Activated CD8-positive, alpha-beta memory T cell treated with anti-CD3 and anti-CD28 coated beads, Interleukin-2, amount 50 U/mL, for 24 hours (primary cell): ENCODE measurements around the gene PKN2.
"Not testable (repeated sequence)": the region's sequence is repeated elsewhere in the genome, so short reads cannot be mapped to it uniquely, and the experiment has no call there.

ENCODE experiments used
- DNase-seq: peaks from one replicate; pipeline ENCODE4 v3.0.0-alpha.2; 2020; ENCODE audit errors: extremely low read depth

Gene PKN2

DNA sequence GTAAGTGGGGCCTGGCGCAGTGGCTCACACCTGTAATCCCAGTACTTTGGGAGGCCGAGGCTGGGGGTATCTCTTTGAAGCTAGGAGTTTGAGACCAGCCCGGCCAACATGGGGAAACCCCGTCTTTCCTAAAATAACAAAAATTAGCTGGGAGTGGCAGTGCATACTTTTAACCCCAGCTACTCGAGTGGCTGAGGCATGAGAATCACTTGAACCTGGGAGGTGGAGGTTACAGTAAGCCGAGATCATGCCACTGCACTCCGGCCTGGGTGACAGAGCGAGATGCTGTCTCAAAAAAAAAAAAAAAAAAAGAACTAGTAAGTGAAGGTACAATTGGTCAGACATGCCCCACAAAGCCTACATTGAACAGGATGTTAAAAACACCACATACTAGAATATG, 196.6 kb downstream of the PKN2 start:
- not testable (repeated sequence) for DNase-seq

DNA sequence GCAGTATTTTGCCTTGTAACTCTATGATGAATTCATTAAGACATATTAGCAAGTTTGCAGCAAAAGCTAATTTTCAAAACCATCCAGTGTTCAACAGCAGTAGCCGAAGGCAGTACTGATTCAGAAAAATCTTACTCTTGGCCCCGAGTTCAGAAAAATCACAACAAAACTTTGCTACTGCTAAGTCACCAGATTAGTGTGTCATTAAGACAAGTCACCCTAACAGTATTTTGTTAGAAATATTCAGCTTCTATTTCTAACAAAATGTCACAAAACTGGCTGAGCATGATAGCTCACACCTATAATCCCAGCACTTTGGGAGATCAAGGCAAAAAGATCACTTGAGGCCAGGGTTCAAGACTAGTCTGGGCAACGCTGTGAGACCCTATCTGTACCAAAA, 199.1 kb downstream of the PKN2 start:
- no peak for DNase-seq
